GM21447 (cell line): ENCODE data around the gene NPPA.
"Not testable (repeated sequence)": the region's sequence is repeated elsewhere in the genome, so short reads cannot be mapped to it uniquely, and the experiment has no call there.

ENCODE experiments used
- ATAC-seq: cut with Tn5 transposase; IDR thresholded peaks from one replicate; pipeline ENCODE4 v1.9.1; 2021; ENCODE audit not compliant: unreplicated experiment

The NPPA gene

GRCh38 chr1:11847667-11848372 lies at the start of gene NPPA:
Gene NPPA (minus strand): TSS chr1:11847783. CDS start chr1:11847684, 99 bp downstream.
- no peak for ATAC-seq

GRCh38 chr1:11894501-11894900 lies 46.9 kb upstream of the NPPA start:
- not testable (repeated sequence) for ATAC-seq

GRCh38 chr1:11893907-11894251 lies 46.3 kb upstream of the NPPA start:
- no peak for ATAC-seq

- ATAC-seq, result no peak
These were observed 44.0 kb upstream of the NPPA start for GRCh38 chr1:11891433-11892186.

GRCh38 chr1:11888877-11889208 lies 41.3 kb upstream of the NPPA start:
- no peak for ATAC-seq

- no peak for ATAC-seq
These were observed 40.8 kb upstream of the NPPA start for GRCh38 chr1:11888206-11888876.

- no peak for ATAC-seq
These were observed 40.1 kb upstream of the NPPA start for GRCh38 chr1:11887666-11888007.

- no peak for ATAC-seq
These were observed 39.5 kb upstream of the NPPA start for GRCh38 chr1:11886986-11887665.

GRCh38 chr1:11885916-11886315 lies 38.3 kb upstream of the NPPA start:
- no peak for ATAC-seq

- ATAC-seq, result no peak
These were observed 35.4 kb upstream of the NPPA start for GRCh38 chr1:11882814-11883538.

- ATAC-seq, result no peak
These were observed 34.3 kb upstream of the NPPA start for GRCh38 chr1:11881749-11882441.

GRCh38 chr1:11880911-11881748 lies 33.5 kb upstream of the NPPA start:
- ATAC-seq, result no peak

GRCh38 chr1:11880181-11880575 lies 32.6 kb upstream of the NPPA start:
- no peak for ATAC-seq

GRCh38 chr1:11879311-11880180 lies 32.0 kb upstream of the NPPA start:
- no peak for ATAC-seq

GRCh38 chr1:11878891-11879190 lies 31.3 kb upstream of the NPPA start:
- no peak for ATAC-seq

GRCh38 chr1:11878081-11878890 lies 30.7 kb upstream of the NPPA start:
- no peak for ATAC-seq

GRCh38 chr1:11877074-11877473 lies 29.5 kb upstream of the NPPA start:
- no peak for ATAC-seq

- ATAC-seq, result no peak
These were observed 27.5 kb upstream of the NPPA start for GRCh38 chr1:11875094-11875493.
